ENCODE results near the gene FHIT.

FHIT gene

GRCh38 chr3:60703956-60704736 lies 547.1 kb downstream of the FHIT start:
- DNase-seq (ENCODE audit: low read depth), result peak; percentile 39
- no peak overlapping the region for H3K4me3 ChIP-seq (ENCODE audit: control insufficient read depth, low read depth, low read length)
- TF ChIP-seq CTCF (IDR thresholded peaks at IDR 0.05; ENCODE audit: control insufficient read depth, insufficient read depth, low read depth, low read length, missing control alignments), result no peak

DNA sequence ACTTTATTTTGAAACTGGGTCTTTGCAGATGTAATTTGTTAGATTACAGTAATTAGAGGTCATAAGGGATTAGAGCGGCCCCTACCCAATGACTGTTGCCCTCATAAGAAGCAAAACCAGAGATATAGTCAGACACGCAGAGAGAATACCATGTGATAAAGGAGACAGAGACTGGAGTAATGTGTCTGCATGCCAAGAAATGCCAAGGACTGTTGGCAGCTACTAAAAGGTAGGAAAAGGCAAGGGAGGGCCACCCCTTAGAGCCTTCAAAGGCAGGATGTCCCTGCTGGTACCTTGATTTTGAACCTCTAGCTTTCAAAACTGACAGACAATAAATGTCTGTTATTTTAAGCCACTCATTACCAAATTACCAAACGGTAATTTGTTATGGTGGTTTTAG lies 548.2 kb downstream of the FHIT start:
- no peak overlapping the region for H3K4me3 ChIP-seq (ENCODE audit: control insufficient read depth, low read depth, low read length)
- DNase-seq (ENCODE audit: low read depth), result no peak
- TF ChIP-seq CTCF (IDR thresholded peaks at IDR 0.05; ENCODE audit: control insufficient read depth, insufficient read depth, low read depth, low read length, missing control alignments), result no peak

DNA sequence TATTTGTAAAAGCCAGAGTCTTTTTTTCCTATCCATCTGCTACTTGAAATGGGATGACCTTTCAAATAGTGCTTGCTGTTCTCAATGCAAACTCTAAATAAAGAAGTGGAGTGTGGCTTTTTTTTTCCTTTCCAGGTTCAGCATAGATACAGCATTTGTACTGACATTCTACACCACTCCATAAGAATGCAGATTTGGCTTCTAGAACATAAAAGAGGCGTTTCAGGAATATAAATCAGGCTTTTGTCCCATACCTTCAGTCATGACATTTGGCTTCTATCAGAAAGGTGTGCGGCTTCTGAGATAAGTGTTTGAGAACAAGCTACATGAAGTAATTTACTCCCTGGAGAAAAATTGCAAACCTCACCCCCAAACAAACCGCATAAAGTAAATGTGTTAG lies 553.1 kb downstream of the FHIT start:
- no peak for DNase-seq (ENCODE audit: low read depth)
- no peak overlapping the region for H3K4me3 ChIP-seq (ENCODE audit: control insufficient read depth, low read depth, low read length)
- no peak for TF ChIP-seq CTCF (IDR thresholded peaks at IDR 0.05; ENCODE audit: control insufficient read depth, insufficient read depth, low read depth, low read length, missing control alignments)

- no peak for DNase-seq (ENCODE audit: low read depth)
- H3K4me3 ChIP-seq (ENCODE audit: control insufficient read depth, low read depth, low read length), result no peak overlapping the region
- no peak for TF ChIP-seq CTCF (IDR thresholded peaks at IDR 0.05; ENCODE audit: control insufficient read depth, insufficient read depth, low read depth, low read length, missing control alignments)
Observed at GRCh38 chr3:60697132-60697531, 554.1 kb downstream of the FHIT start.

- H3K4me3 ChIP-seq (ENCODE audit: control insufficient read depth, low read depth, low read length), result no peak overlapping the region
- no peak for DNase-seq (ENCODE audit: low read depth)
- no peak for TF ChIP-seq CTCF (IDR thresholded peaks at IDR 0.05; ENCODE audit: control insufficient read depth, insufficient read depth, low read depth, low read length, missing control alignments)
Observed at GRCh38 chr3:60696428-60697125, 554.7 kb downstream of the FHIT start.

GRCh38 chr3:60675424-60675823 lies 575.8 kb downstream of the FHIT start:
- DNase-seq (ENCODE audit: low read depth), result no peak
- no peak for TF ChIP-seq CTCF (IDR thresholded peaks at IDR 0.05; ENCODE audit: control insufficient read depth, insufficient read depth, low read depth, low read length, missing control alignments)
- no peak overlapping the region for H3K4me3 ChIP-seq (ENCODE audit: control insufficient read depth, low read depth, low read length)

Measured in AG09309 (cell line).